Left kidney (tissue), 2 donors: ENCODE data around the gene MTCH1. TPM values are rescaled to one million over a fixed set of nuclear protein-coding genes. Genes with fewer than 3 reads are reported as not detected.

Experiments
- DNase-seq: peaks from one replicate; pipeline ENCODE4 v3.0.0-alpha.2; 2013
- polyA plus RNA-seq: library from polyadenylated mRNA; unstranded; fragments of 120-200 nt; gene quantifications from one replicate; pipeline ENCODE4 v1.2.1, GENCODE V29; 2013; ENCODE audit not compliant: insufficient read length

Gene MTCH1
- polyA plus RNA-seq, 1 donor, result 149 TPM

GRCh38 chr6:36927691-36928546, 58.1 kb downstream of the MTCH1 start:
- no peak for DNase-seq

GRCh38 chr6:36926708-36927513, 59.1 kb downstream of the MTCH1 start:
- DNase-seq, result no peak

GRCh38 chr6:36925809-36926208, 60.2 kb downstream of the MTCH1 start:
- no peak for DNase-seq

DNA sequence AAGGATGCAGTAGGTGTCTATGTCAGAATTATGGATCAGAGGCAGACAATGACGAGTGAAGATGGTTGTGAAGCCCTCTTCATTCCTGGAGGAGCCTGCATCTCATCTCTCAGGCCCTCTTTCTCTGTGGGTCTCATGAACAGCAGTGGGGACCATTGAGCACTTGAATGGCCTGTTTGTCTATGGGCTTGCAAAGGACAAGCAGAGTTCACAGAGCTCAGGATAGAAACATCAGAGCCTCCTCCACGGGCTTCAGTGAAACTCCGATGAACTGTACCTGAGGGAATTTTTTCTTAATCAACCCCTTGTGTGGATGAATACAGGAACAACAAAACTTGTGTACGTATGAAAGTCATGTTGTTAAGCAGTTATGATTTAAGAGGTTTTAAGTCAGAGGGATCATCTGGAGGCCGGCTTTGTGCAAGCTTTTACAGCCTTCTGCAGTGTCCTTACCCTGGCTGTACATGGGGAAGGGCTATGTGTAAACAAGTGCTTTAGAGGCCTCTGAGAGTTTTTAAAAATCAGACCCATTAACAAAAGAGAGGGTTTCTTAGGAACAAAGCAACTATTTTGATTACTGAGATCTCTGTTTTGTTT, 61.1 kb downstream of the MTCH1 start:
- DNase-seq, result no peak

- DNase-seq, result no peak
Observed at GRCh38 chr6:36924131-36924530, 61.9 kb downstream of the MTCH1 start.

- DNase-seq, result no peak
Observed at GRCh38 chr6:36920546-36920945, 65.5 kb downstream of the MTCH1 start.

- no peak for DNase-seq
Observed at GRCh38 chr6:36920049-36920448, 65.9 kb downstream of the MTCH1 start.

Other genes starting within 250 kb of the MTCH1 start
- 13.2 TPM for gene CPNE5, start 146.8 kb downstream of the MTCH1 start, polyA plus RNA-seq
- gene PPIL1, start 111.4 kb downstream of the MTCH1 start, polyA plus RNA-seq, result 51.2 TPM
- gene C6orf89, start 100.2 kb downstream of the MTCH1 start, polyA plus RNA-seq, result 51.5 TPM
- gene PI16, start 31.5 kb downstream of the MTCH1 start, polyA plus RNA-seq, result 0.95 TPM
- 2.5 TPM for gene FGD2, start 19.5 kb upstream of the MTCH1 start, polyA plus RNA-seq
- gene PIM1, start 184.0 kb upstream of the MTCH1 start, polyA plus RNA-seq, result 21.1 TPM